GM10266 (cell line): Measurements from ENCODE around the gene CHI3L1.

ENCODE experiments used
- DNase-seq: peaks from one replicate; pipeline ENCODE4 v3.0.0; 2012; ENCODE audit errors: extremely low spot score
- CTCF ChIP-seq: IDR thresholded peaks from 2 replicates; pipeline ENCODE4 v1.5.1; 2012; ENCODE audit warnings: mild to moderate bottlenecking, low read depth; ENCODE audit not compliant: control insufficient read depth, insufficient read depth; ENCODE audit errors: missing control alignments

Gene CHI3L1

GRCh38 chr1:203162403-203162802, 24.1 kb downstream of the CHI3L1 start:
- DNase-seq = no peak
- TF ChIP-seq CTCF = no peak

GRCh38 chr1:203161703-203162102, 24.8 kb downstream of the CHI3L1 start:
- TF ChIP-seq CTCF = no peak
- no peak for DNase-seq

- DNase-seq = no peak
Observed at GRCh38 chr1:203161175-203161574, 25.3 kb downstream of the CHI3L1 start.

GRCh38 chr1:203159844-203160243, 26.7 kb downstream of the CHI3L1 start:
- TF ChIP-seq CTCF = no peak
- no peak for DNase-seq

More at GRCh38 chr1:203161175-203161574, 25.3 kb downstream of the CHI3L1 start:
- no peak for TF ChIP-seq CTCF

GRCh38 chr1:203158960-203159665, 27.4 kb downstream of the CHI3L1 start:
- no peak for TF ChIP-seq CTCF
- DNase-seq = no peak

- DNase-seq = no peak
- TF ChIP-seq CTCF = no peak
Observed at GRCh38 chr1:203158423-203158822, 28.1 kb downstream of the CHI3L1 start.

GRCh38 chr1:203156280-203156679, 30.2 kb downstream of the CHI3L1 start:
- no peak for TF ChIP-seq CTCF
- no peak for DNase-seq
